Endothelial cell of umbilical vein (primary cell): Measurements from ENCODE around the gene PRUNE1. TPM values are rescaled to one million over a fixed set of nuclear protein-coding genes. Genes with fewer than 3 reads are reported as not detected.

Experiments used
- BruUV-seq: library from RNA; stranded (reverse); fragments of 400-500 nt; replicated peaks from 2 replicates; lab custom pipeline; 2021; lab: Mats Ljungman, UMichigan
- CTCF ChIA-PET: fragments of 300-600, 350-600 bp; sonication (Branson Sonifier 250); formaldehyde crosslinking; loops from one replicate; lab custom pipeline; 2021; ENCODE audit warnings: antibody characterized with exemption, inconsistent platforms; lab: Charles Lee
- POLR2A ChIA-PET: fragments of 300-600, 350-600 bp; sonication (Branson Sonifier 250); formaldehyde crosslinking; loops from one replicate; lab custom pipeline; 2021; ENCODE audit warnings: antibody characterized with exemption, inconsistent platforms; lab: Charles Lee
- DNase-seq: peaks from one replicate; pipeline ENCODE4 v3.0.0-alpha.2; 2011; ENCODE audit warnings: low read depth, low spot score
- FAIRE-seq: peaks from 2 replicates; lab custom pipeline; 2011; peaks lifted over from hg19 to GRCh38; lab: Jason Lieb, UNC
- H2AFZ ChIP-seq: 2 replicates; pipeline ENCODE4 v1.6.0; 2012; ENCODE audit warnings: low read depth, low read length, control low read depth, inconsistent platforms
- H3K27ac ChIP-seq: 2 replicates; pipeline ENCODE4 v1.5.1; 2011; ENCODE audit warnings: low read depth, mild to moderate bottlenecking, control low read depth, low read length, moderate library complexity; ENCODE audit not compliant: insufficient read depth
- H3K27me3 ChIP-seq, 2 experiments: 2 replicates each; pipeline versions ENCODE4 v1.6.0 to v1.6.1; 2011; ENCODE audit warnings: low read length in 2 of 2, mixed read lengths in 1 of 2; ENCODE audit not compliant: control insufficient read depth in 2 of 2, insufficient read depth in 2 of 2
- H3K36me3 ChIP-seq, 2 experiments: 2 replicates in 1 of 2; 3 replicates in 1 of 2; pipeline ENCODE4 v1.5.1; 2011; ENCODE audit warnings: low read length in 2 of 2, mild to moderate bottlenecking in 1 of 2, moderate library complexity in 1 of 2; ENCODE audit not compliant: control insufficient read depth in 2 of 2, insufficient read depth in 2 of 2; ENCODE audit errors: extremely low read depth in 1 of 2
- H3K4me1 ChIP-seq: 3 replicates; pipeline ENCODE4 v1.5.1; 2011; ENCODE audit warnings: mild to moderate bottlenecking, low read length; ENCODE audit not compliant: control insufficient read depth, insufficient read depth; ENCODE audit errors: extremely low read depth
- H3K4me2 ChIP-seq: 2 replicates; pipeline ENCODE4 v1.6.1; 2011; ENCODE audit warnings: low read length, control low read depth, mixed read lengths; ENCODE audit not compliant: insufficient read depth
- H3K4me3 ChIP-seq, 3 experiments: fragments of 200-600 bp in 1 of 3; sonication (generic), shearing (Covaris generic) in 1 of 3; replicated peaks in 1 of 3; 2 replicates each; pipeline ENCODE4 v1.5.1; 2011 to 2016; ENCODE audit warnings: control low read depth in 3 of 3, low read length in 3 of 3, mild to moderate bottlenecking in 2 of 3, inconsistent platforms in 1 of 3, low read depth in 1 of 3, moderate library complexity in 1 of 3; ENCODE audit not compliant: insufficient read depth in 1 of 3
- H3K79me2 ChIP-seq: 2 replicates; pipeline ENCODE4 v1.6.0; 2012; ENCODE audit warnings: low read length, inconsistent platforms; ENCODE audit not compliant: control insufficient read depth, insufficient read depth
- H3K9ac ChIP-seq: replicated peaks from 2 replicates; pipeline ENCODE3; 2011; ENCODE audit warnings: low read length, control low read depth; ENCODE audit not compliant: insufficient read depth; ENCODE audit errors: extremely low read depth
- H3K9me1 ChIP-seq: replicated peaks from 3 replicates; pipeline ENCODE4 v1.6.0; 2011; ENCODE audit warnings: mild to moderate bottlenecking, low read length; ENCODE audit not compliant: control insufficient read depth, insufficient read depth; ENCODE audit errors: extremely low read depth
- H3K9me3 ChIP-seq: replicated peaks from 2 replicates; pipeline ENCODE4 v1.5.1; 2012; ENCODE audit warnings: low read length, inconsistent platforms; ENCODE audit not compliant: control insufficient read depth, insufficient read depth
- H4K20me1 ChIP-seq: replicated peaks from 2 replicates; pipeline ENCODE3; 2011; ENCODE audit warnings: mild to moderate bottlenecking, low read length; ENCODE audit not compliant: control insufficient read depth, insufficient read depth; ENCODE audit errors: extremely low read depth
- CTCF ChIP-seq, 2 donors: IDR thresholded peaks; 1 replicate in 1 of 2; 2 replicates in 1 of 2; pipeline ENCODE4 v1.5.1; 2011; ENCODE audit warnings: low read length in 2 of 2, mild to moderate bottlenecking in 2 of 2, moderate library complexity in 2 of 2, control low read depth in 1 of 2, inconsistent platforms in 1 of 2, low read depth in 1 of 2; ENCODE audit not compliant: insufficient read depth in 1 of 2; ENCODE audit errors: extremely low read depth in 1 of 2
- GATA2 ChIP-seq: IDR thresholded peaks from 2 replicates; pipeline ENCODE4 v1.7.0; 2011; ENCODE audit warnings: low read depth, mild to moderate bottlenecking, moderate library complexity, mixed read lengths, low read length; ENCODE audit not compliant: insufficient read length, insufficient read depth
- MAX ChIP-seq: IDR thresholded peaks from 2 replicates; pipeline ENCODE4 v1.6.1; 2011; ENCODE audit not compliant: insufficient read depth, insufficient read length
- POLR2AphosphoS5 ChIP-seq: IDR thresholded peaks from 2 replicates; pipeline ENCODE4 v1.6.1; 2012; ENCODE audit warnings: low read depth, mild to moderate bottlenecking, control low read depth, low read length, moderate library complexity; ENCODE audit not compliant: insufficient read depth
- dilution Hi-C: fragments of 300-500 bp; cut with MboI; formaldehyde crosslinking; loops from one replicate; pipeline ENCODE4 v1.15.0; 2019; ENCODE audit warnings: low sequenced_read_pairs; ENCODE audit not compliant: extremely low pct_ligation_motif_present
- intact Hi-C: fragments of 100-400 bp; cut with micrococcal nuclease; formaldehyde crosslinking; loops from one replicate; pipeline ENCODE4 v1.10.0; 2022
- polyA plus RNA-seq, 4 experiments: library from polyadenylated mRNA; depleted of rRNA in 3 of 4; stranded (reverse) in 3 of 4; unstranded in 1 of 4; fragments of >200 nt; gene quantifications; 2 replicates each; pipeline versions ENCODE4 v1.2.1 to v1.2.3, GENCODE V29; 2011 to 2012; ENCODE audit warnings: missing spikeins in 1 of 4
- total RNA-seq: library from RNA; stranded (reverse); gene quantifications from 2 replicates; pipeline ENCODE4 v1.2.3, GENCODE V29; 2021

PRUNE1 gene
- total and polyA plus RNA-seq, 2 donors (not counting 3 experiments of a cell fraction or from before 2014, with no cell fraction given) = 8.6 to 17.5 TPM

- FAIRE-seq (peak; percentile 42), DNase-seq (no peak)
- H3K4me1 ChIP-seq = peaks cover 8% of the 10 kb centered on the region
- ChIA-PET CTCF (interaction anchor here (0.7 to 1.4 kb wide), 6 partner anchors 9 to 44 kb away, joined by 3 to 6 read pairs (median 3); partner anchors contain the start of genes CDC42SE1, MINDY1 and MLLT11), POLR2A (no interaction called here)
- no peaks in the 10 kb centered on the region for H3K9me1 ChIP-seq
- H3K36me3 ChIP-seq = peaks cover 19 to 26% of the 10 kb centered on the region in 2 experiments
- H2AFZ ChIP-seq = no peak overlapping the region
- H3K9ac ChIP-seq = no peak overlapping the region
- H3K4me2 ChIP-seq = no peak overlapping the region
- no peaks in the 10 kb centered on the region for H3K9me3 ChIP-seq
- intact Hi-C loops (no loop called here), dilution Hi-C loops (no loop called here)
- no peak overlapping the region for H3K4me3 ChIP-seq
- no TSS peak for BruUV-seq
- TF ChIP-seq CTCF (IDR thresholded peaks at IDR 0.05; ENCODE audit: extremely low read depth in 1 of 2, insufficient read depth in 1 of 2, low read depth in 1 of 2, low read length in 2 of 2) = no peak
- TF ChIP-seq POLR2AphosphoS5 = peak; percentile 23
- TF ChIP-seq GATA2 = no peak
- TF ChIP-seq MAX = no peak
- H3K79me2 ChIP-seq = peaks cover 5% of the 10 kb centered on the region
- H4K20me1 ChIP-seq = peaks cover under 1% of the 10 kb centered on the region
- H3K27me3 ChIP-seq = no peaks in the 10 kb centered on the region
- H3K27ac ChIP-seq = no peak overlapping the region
Observed at GRCh38 chr1:151050051-151050688, 41.9 kb downstream of the PRUNE1 start.
